ENCODE measurements around the gene KRIT1.
"Not testable (repeated sequence)": the region's sequence is repeated elsewhere in the genome, so short reads cannot be mapped to it uniquely, and the experiment has no call there.

KRIT1 gene

GRCh38 chr7:92250603-92251002 lies 4.9 kb upstream of the KRIT1 start:
- DNase-seq (ENCODE audit: low read depth in 3 of 3, low spot score in 1 of 3), result no peak

- peak in 1 of 3 donors; percentile 2 for DNase-seq (ENCODE audit: low read depth in 3 of 3, low spot score in 1 of 3)
Measured at GRCh38 chr7:92246360-92247101, 817 bp upstream of the KRIT1 start.

GRCh38 chr7:92244808-92245486 lies 767 bp downstream of the KRIT1 start:
- peak in 1 of 3 donors; percentile 0 for DNase-seq (ENCODE audit: low read depth in 3 of 3, low spot score in 1 of 3)

GRCh38 chr7:92242972-92243371 lies 2.7 kb downstream of the KRIT1 start:
- no peak for DNase-seq (ENCODE audit: low read depth in 3 of 3, low spot score in 1 of 3)

GRCh38 chr7:92230547-92230946 lies 15.2 kb downstream of the KRIT1 start:
- no peak for DNase-seq (ENCODE audit: low read depth in 3 of 3, low spot score in 1 of 3)

- no peak for DNase-seq (ENCODE audit: low read depth in 3 of 3, low spot score in 1 of 3)
Measured at GRCh38 chr7:92228742-92229141, 17.0 kb downstream of the KRIT1 start.

GRCh38 chr7:92228100-92228499 lies 17.6 kb downstream of the KRIT1 start:
- no peak for DNase-seq (ENCODE audit: low read depth in 3 of 3, low spot score in 1 of 3)

GRCh38 chr7:92226981-92227380 lies 18.7 kb downstream of the KRIT1 start:
- no peak for DNase-seq (ENCODE audit: low read depth in 3 of 3, low spot score in 1 of 3)

- DNase-seq (ENCODE audit: low read depth in 3 of 3, low spot score in 1 of 3), result no peak
Measured at GRCh38 chr7:92221766-92222165, 23.9 kb downstream of the KRIT1 start.

GRCh38 chr7:92206672-92207071 lies 39.0 kb downstream of the KRIT1 start:
- no peak for DNase-seq (ENCODE audit: low read depth in 3 of 3, low spot score in 1 of 3)

GRCh38 chr7:92205987-92206386 lies 39.7 kb downstream of the KRIT1 start:
- DNase-seq (ENCODE audit: low read depth in 3 of 3, low spot score in 1 of 3), result no peak

GRCh38 chr7:92200791-92201190 lies 44.9 kb downstream of the KRIT1 start:
- no peak for DNase-seq (ENCODE audit: low read depth in 3 of 3, low spot score in 1 of 3)

GRCh38 chr7:92192326-92192725 lies 53.4 kb downstream of the KRIT1 start:
- DNase-seq (ENCODE audit: low read depth in 3 of 3, low spot score in 1 of 3), result no peak

- DNase-seq (ENCODE audit: low read depth in 3 of 3, low spot score in 1 of 3), result not testable (repeated sequence)
Measured at GRCh38 chr7:92189246-92189645, 56.5 kb downstream of the KRIT1 start.

- not testable (repeated sequence) for DNase-seq (ENCODE audit: low read depth in 3 of 3, low spot score in 1 of 3)
Measured at GRCh38 chr7:92184294-92184693, 61.4 kb downstream of the KRIT1 start.

GRCh38 chr7:92178928-92179924 lies 66.5 kb downstream of the KRIT1 start, which contains the start of gene LRRD1:
LRRD1 (minus strand) TSS chr7:92179142; CDS start chr7:92165202, 13,940 bp downstream.
- peak; percentile 65 to 93 (median 78) for DNase-seq (ENCODE audit: low read depth in 3 of 3, low spot score in 1 of 3)

GRCh38 chr7:92177362-92177761 lies 68.4 kb downstream of the KRIT1 start:
- DNase-seq (ENCODE audit: low read depth in 3 of 3, low spot score in 1 of 3), result no peak

- not testable (repeated sequence) for DNase-seq (ENCODE audit: low read depth in 3 of 3, low spot score in 1 of 3)
Measured at GRCh38 chr7:92169529-92169928, 76.2 kb downstream of the KRIT1 start.

GRCh38 chr7:92161271-92161670 lies 84.4 kb downstream of the KRIT1 start:
- no peak for DNase-seq (ENCODE audit: low read depth in 3 of 3, low spot score in 1 of 3)

GRCh38 chr7:92158660-92159575 lies 86.8 kb downstream of the KRIT1 start:
- no peak for DNase-seq (ENCODE audit: low read depth in 3 of 3, low spot score in 1 of 3)
